Endothelial cell of umbilical vein (primary cell): ENCODE results near the gene FXYD4. TPM values are rescaled to one million over a fixed set of nuclear protein-coding genes. Genes with fewer than 3 reads are reported as not detected.

Source experiments
- BruUV-seq: library from RNA; stranded (reverse); fragments of 400-500 nt; replicated peaks from 2 replicates; lab custom pipeline; 2021; lab: Mats Ljungman, UMichigan
- CTCF ChIA-PET: fragments of 300-600, 350-600 bp; sonication (Branson Sonifier 250); formaldehyde crosslinking; loops from one replicate; lab custom pipeline; 2021; ENCODE audit warnings: antibody characterized with exemption, inconsistent platforms; lab: Charles Lee
- POLR2A ChIA-PET: fragments of 300-600, 350-600 bp; sonication (Branson Sonifier 250); formaldehyde crosslinking; loops from one replicate; lab custom pipeline; 2021; ENCODE audit warnings: antibody characterized with exemption, inconsistent platforms; lab: Charles Lee
- DNase-seq: peaks from one replicate; pipeline ENCODE4 v3.0.0-alpha.2; 2011; ENCODE audit warnings: low read depth, low spot score
- FAIRE-seq: peaks from 2 replicates; lab custom pipeline; 2011; peaks lifted over from hg19 to GRCh38; lab: Jason Lieb, UNC
- H2AFZ ChIP-seq: 2 replicates; pipeline ENCODE4 v1.6.0; 2012; ENCODE audit warnings: low read depth, low read length, control low read depth, inconsistent platforms
- H3K27ac ChIP-seq: 2 replicates; pipeline ENCODE4 v1.5.1; 2011; ENCODE audit warnings: low read depth, mild to moderate bottlenecking, control low read depth, low read length, moderate library complexity; ENCODE audit not compliant: insufficient read depth
- H3K27me3 ChIP-seq, 2 experiments: 2 replicates each; pipeline versions ENCODE4 v1.6.0 to v1.6.1; 2011; ENCODE audit warnings: low read length in 2 of 2, mixed read lengths in 1 of 2; ENCODE audit not compliant: control insufficient read depth in 2 of 2, insufficient read depth in 2 of 2
- H3K36me3 ChIP-seq, 2 experiments: 2 replicates in 1 of 2; 3 replicates in 1 of 2; pipeline ENCODE4 v1.5.1; 2011; ENCODE audit warnings: low read length in 2 of 2, mild to moderate bottlenecking in 1 of 2, moderate library complexity in 1 of 2; ENCODE audit not compliant: control insufficient read depth in 2 of 2, insufficient read depth in 2 of 2; ENCODE audit errors: extremely low read depth in 1 of 2
- H3K4me1 ChIP-seq: 3 replicates; pipeline ENCODE4 v1.5.1; 2011; ENCODE audit warnings: mild to moderate bottlenecking, low read length; ENCODE audit not compliant: control insufficient read depth, insufficient read depth; ENCODE audit errors: extremely low read depth
- H3K4me2 ChIP-seq: 2 replicates; pipeline ENCODE4 v1.6.1; 2011; ENCODE audit warnings: low read length, control low read depth, mixed read lengths; ENCODE audit not compliant: insufficient read depth
- H3K4me3 ChIP-seq, 3 experiments: fragments of 200-600 bp in 1 of 3; sonication (generic), shearing (Covaris generic) in 1 of 3; replicated peaks in 1 of 3; 2 replicates each; pipeline ENCODE4 v1.5.1; 2011 to 2016; ENCODE audit warnings: control low read depth in 3 of 3, low read length in 3 of 3, mild to moderate bottlenecking in 2 of 3, inconsistent platforms in 1 of 3, low read depth in 1 of 3, moderate library complexity in 1 of 3; ENCODE audit not compliant: insufficient read depth in 1 of 3
- H3K79me2 ChIP-seq: 2 replicates; pipeline ENCODE4 v1.6.0; 2012; ENCODE audit warnings: low read length, inconsistent platforms; ENCODE audit not compliant: control insufficient read depth, insufficient read depth
- H3K9ac ChIP-seq: replicated peaks from 2 replicates; pipeline ENCODE3; 2011; ENCODE audit warnings: low read length, control low read depth; ENCODE audit not compliant: insufficient read depth; ENCODE audit errors: extremely low read depth
- H3K9me1 ChIP-seq: replicated peaks from 3 replicates; pipeline ENCODE4 v1.6.0; 2011; ENCODE audit warnings: mild to moderate bottlenecking, low read length; ENCODE audit not compliant: control insufficient read depth, insufficient read depth; ENCODE audit errors: extremely low read depth
- H3K9me3 ChIP-seq: replicated peaks from 2 replicates; pipeline ENCODE4 v1.5.1; 2012; ENCODE audit warnings: low read length, inconsistent platforms; ENCODE audit not compliant: control insufficient read depth, insufficient read depth
- H4K20me1 ChIP-seq: replicated peaks from 2 replicates; pipeline ENCODE3; 2011; ENCODE audit warnings: mild to moderate bottlenecking, low read length; ENCODE audit not compliant: control insufficient read depth, insufficient read depth; ENCODE audit errors: extremely low read depth
- CTCF ChIP-seq, 2 donors: IDR thresholded peaks; 1 replicate in 1 of 2; 2 replicates in 1 of 2; pipeline ENCODE4 v1.5.1; 2011; ENCODE audit warnings: low read length in 2 of 2, mild to moderate bottlenecking in 2 of 2, moderate library complexity in 2 of 2, control low read depth in 1 of 2, inconsistent platforms in 1 of 2, low read depth in 1 of 2; ENCODE audit not compliant: insufficient read depth in 1 of 2; ENCODE audit errors: extremely low read depth in 1 of 2
- EZH2 ChIP-seq: IDR thresholded peaks from 2 replicates; pipeline ENCODE4 v1.6.1; 2012; ENCODE audit warnings: borderline replicate concordance, low read depth, mild to moderate bottlenecking, moderate library complexity, low read length, inconsistent platforms; ENCODE audit not compliant: severe bottlenecking
- FOS ChIP-seq: IDR thresholded peaks from 2 replicates; pipeline ENCODE4 v1.6.1; 2011; ENCODE audit warnings: mild to moderate bottlenecking, low read length, moderate library complexity, borderline replicate concordance; ENCODE audit not compliant: insufficient read depth
- GATA2 ChIP-seq: IDR thresholded peaks from 2 replicates; pipeline ENCODE4 v1.7.0; 2011; ENCODE audit warnings: low read depth, mild to moderate bottlenecking, moderate library complexity, mixed read lengths, low read length; ENCODE audit not compliant: insufficient read length, insufficient read depth
- JUN ChIP-seq: IDR thresholded peaks from 2 replicates; pipeline ENCODE4 v1.6.1; 2011; ENCODE audit warnings: borderline replicate concordance, low read depth; ENCODE audit not compliant: insufficient read length, insufficient read depth
- MAX ChIP-seq: IDR thresholded peaks from 2 replicates; pipeline ENCODE4 v1.6.1; 2011; ENCODE audit not compliant: insufficient read depth, insufficient read length
- MYC ChIP-seq: IDR thresholded peaks from one replicate; pipeline ENCODE4 v1.6.1; 2011; ENCODE audit warnings: mild to moderate bottlenecking, low read depth, low read length
- POLR2AphosphoS5 ChIP-seq: IDR thresholded peaks from 2 replicates; pipeline ENCODE4 v1.6.1; 2012; ENCODE audit warnings: low read depth, mild to moderate bottlenecking, control low read depth, low read length, moderate library complexity; ENCODE audit not compliant: insufficient read depth
- dilution Hi-C: fragments of 300-500 bp; cut with MboI; formaldehyde crosslinking; loops from one replicate; pipeline ENCODE4 v1.15.0; 2019; ENCODE audit warnings: low sequenced_read_pairs; ENCODE audit not compliant: extremely low pct_ligation_motif_present
- intact Hi-C: fragments of 100-400 bp; cut with micrococcal nuclease; formaldehyde crosslinking; loops from one replicate; pipeline ENCODE4 v1.10.0; 2022
- polyA plus RNA-seq, 4 experiments: library from polyadenylated mRNA; depleted of rRNA in 3 of 4; stranded (reverse) in 3 of 4; unstranded in 1 of 4; fragments of >200 nt; gene quantifications; 2 replicates each; pipeline versions ENCODE4 v1.2.1 to v1.2.3, GENCODE V29; 2011 to 2012; ENCODE audit warnings: missing spikeins in 1 of 4
- total RNA-seq: library from RNA; stranded (reverse); gene quantifications from 2 replicates; pipeline ENCODE4 v1.2.3, GENCODE V29; 2021

FXYD4 gene
- total and polyA plus RNA-seq, 2 donors (not counting 3 experiments of a cell fraction or from before 2014, with no cell fraction given), result not detected

GRCh38 chr10:43350156-43350555 lies 21.3 kb upstream of the FXYD4 start:
- no TSS peak for BruUV-seq
- H3K79me2 ChIP-seq, result no peaks in the 10 kb centered on the region
- DNase-seq (no peak), FAIRE-seq (no peak)
- ChIA-PET POLR2A (no interaction called here), CTCF (interaction anchor here (4.5 kb wide), 1 partner anchor 58 kb away, joined by 66 read pairs; no protein-coding TSS in a partner anchor)
- no peaks in the 10 kb centered on the region for H3K36me3 ChIP-seq
- dilution Hi-C loops (no loop called here), intact Hi-C loops (no loop called here)
- no peak overlapping the region for H2AFZ ChIP-seq
- no peaks in the 10 kb centered on the region for H3K9me3 ChIP-seq
- H3K27me3 ChIP-seq, result peaks cover 1 to 8% of the 10 kb centered on the region in 2 experiments
- H3K9ac ChIP-seq, result no peak overlapping the region
- H3K27ac ChIP-seq, result no peak overlapping the region
- TF ChIP-seq CTCF (IDR thresholded peaks at IDR 0.05; ENCODE audit: extremely low read depth in 1 of 2, insufficient read depth in 1 of 2, low read depth in 1 of 2, low read length in 2 of 2), result no peak
- TF ChIP-seq MYC, result no peak
- no peak for TF ChIP-seq FOS
- TF ChIP-seq GATA2, result no peak
- TF ChIP-seq MAX, result no peak
- TF ChIP-seq EZH2, result no peak
- TF ChIP-seq POLR2AphosphoS5, result no peak
- no peak for TF ChIP-seq JUN
- no peak overlapping the region for H3K4me3 ChIP-seq
- H3K4me1 ChIP-seq, result no peaks in the 10 kb centered on the region
- H3K4me2 ChIP-seq, result no peak overlapping the region
- H3K9me1 ChIP-seq, result no peaks in the 10 kb centered on the region
- H4K20me1 ChIP-seq, result no peaks in the 10 kb centered on the region
